Medulla oblongata (tissue), 1 donor: Measurements from ENCODE around the gene LRP5.

ENCODE experiments used
- DNase-seq: peaks from one replicate; pipeline ENCODE4 v3.0.0-alpha.2; 2015; ENCODE audit errors: extremely low spot score

The LRP5 gene

GRCh38 chr11:68371171-68372041, 59.0 kb downstream of the LRP5 start:
- no peak for DNase-seq

GRCh38 chr11:68372114-68372513, 59.7 kb downstream of the LRP5 start:
- no peak for DNase-seq

DNA sequence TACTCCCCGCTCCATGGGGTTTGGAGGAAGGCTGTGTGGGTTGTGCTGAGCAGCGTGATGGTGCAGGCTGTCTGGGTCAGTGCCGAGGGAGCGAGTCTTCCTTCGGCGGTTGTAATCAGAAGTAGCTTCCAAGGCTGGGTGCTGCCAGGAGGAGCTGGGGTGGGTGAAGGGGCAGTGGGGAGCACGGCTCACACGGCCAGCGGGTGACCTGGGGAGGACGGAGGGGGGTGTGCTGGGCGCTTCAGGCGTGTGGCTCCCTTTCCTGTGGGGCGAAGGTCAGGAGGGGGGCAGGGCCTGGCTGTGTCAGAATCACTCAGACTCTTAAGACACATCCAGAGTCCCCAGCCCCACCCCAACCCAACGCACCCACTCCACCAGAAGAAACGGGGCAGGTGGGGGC, 60.2 kb downstream of the LRP5 start:
- no peak for DNase-seq

DNA sequence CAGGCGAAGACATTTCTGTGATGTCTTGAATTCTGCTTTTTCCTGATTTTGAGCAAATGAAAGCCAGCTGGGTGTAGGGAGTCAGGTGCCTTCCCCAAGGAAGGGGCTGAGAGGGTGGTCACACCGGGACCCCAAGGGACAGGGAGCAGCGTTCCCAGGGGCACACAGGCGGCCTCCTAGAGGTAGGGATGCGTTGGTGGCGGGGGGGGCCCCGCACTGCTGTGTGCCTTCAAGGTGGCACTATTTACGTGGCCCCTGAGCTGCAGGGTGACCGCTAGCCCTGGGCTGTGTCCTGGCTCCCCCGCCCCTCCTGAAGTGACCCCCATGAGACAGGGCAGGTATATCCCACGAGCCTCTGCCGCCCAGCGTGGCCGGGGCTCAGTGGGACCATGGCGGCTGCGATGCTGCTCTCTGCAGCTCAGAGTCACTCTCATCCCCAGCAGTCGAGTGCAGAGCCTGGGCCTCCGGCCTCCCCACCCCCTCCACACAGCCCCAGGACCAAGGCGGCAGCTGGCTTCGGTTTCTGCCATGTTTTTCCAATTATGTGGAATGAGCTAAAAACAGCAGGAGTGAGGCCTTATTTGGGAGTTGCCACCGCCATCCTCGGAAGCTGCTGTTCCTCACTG, 60.9 kb downstream of the LRP5 start:
- DNase-seq = no peak

DNA sequence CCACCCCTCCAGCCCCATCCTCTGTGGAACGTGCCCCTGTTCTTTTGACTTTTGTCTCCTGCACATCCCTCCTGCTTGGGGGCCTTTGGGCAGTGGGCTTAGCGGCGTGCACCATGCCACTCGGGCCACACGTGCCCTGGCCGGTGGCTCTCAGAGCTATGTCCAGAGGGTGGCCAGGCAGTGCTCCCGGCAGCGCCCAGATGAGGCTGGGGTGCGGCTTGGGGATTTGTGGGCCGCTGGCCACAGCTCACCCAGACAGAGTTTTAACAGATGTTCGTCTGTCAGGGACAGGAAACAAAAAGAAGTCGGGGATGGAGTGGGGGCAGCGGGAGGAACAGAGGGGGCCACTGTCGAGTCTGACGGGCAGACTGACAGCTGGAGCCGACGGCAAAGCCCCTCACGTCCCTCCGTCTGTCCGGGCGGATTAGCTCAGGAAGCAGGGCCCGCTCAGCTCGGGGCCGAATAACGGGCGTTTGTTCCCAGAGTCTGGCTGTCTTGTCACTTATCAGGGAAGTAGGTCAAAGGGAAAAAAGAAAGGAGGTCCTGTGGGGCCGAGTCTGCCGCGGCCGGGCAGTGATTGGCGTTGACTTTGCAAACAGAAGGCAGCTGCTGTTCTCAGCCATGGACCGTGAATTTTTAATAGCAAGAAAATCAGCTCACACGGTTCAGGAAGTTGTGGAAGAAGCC, 61.6 kb downstream of the LRP5 start:
- peak; percentile 75 for DNase-seq

DNA sequence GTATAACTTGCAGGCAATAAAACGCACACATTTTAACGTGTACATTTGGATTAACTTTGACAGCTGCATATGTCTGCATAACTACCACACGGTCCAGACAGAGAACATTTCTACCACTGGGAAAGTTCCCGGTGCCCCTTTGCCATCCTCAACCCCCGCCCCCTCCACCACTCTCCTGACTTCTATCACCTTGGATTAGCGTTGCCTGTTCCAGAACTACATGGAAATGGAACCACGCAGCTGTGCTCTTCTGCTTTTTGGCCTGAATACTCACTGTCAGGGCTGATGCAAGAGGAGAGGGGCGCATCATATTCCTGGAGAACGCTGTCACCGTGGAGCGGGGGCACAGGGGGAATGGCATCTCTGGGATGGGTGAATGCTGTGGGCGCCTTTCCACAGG, 62.1 kb downstream of the LRP5 start:
- no peak for DNase-seq

DNA sequence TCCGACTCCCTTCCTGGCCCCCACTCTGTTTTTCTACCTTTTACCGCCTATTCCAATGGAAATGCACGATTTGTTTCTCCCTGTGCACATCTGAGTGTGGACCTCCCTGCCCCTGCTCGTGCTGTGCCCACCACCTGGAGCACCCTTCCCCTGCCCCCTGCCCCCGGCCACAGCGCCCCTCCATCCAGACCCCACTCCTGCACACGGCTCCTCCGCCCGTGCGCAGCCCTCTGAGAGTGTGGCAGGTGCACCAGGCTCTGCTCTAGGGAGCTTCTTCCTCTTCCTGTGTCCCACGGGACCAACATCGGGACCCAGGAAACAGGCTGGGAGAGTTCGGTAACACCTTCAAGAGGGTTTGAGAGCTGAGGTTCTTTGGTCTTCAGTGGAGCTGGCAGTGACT, 62.9 kb downstream of the LRP5 start:
- no peak for DNase-seq

DNA sequence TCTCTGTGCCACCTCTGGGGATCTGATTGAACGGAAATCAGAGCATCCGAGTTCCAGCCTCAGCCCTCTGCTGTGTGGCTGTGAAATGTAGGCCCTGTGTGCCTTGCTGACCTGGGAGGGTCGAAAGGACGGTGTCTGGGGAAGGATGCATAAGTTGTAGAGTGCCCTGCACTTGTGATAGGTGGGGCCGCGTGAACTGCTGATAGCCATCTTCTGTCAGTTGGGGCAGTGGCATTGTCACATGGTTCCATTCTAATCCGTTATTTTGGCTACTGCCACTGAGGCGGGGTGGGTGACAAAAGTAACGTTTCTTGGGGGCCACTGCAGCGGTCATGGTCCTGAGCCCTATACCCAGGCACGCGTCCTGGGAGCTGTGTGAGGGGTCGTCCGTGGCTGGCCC, 63.4 kb downstream of the LRP5 start:
- DNase-seq = no peak

- no peak for DNase-seq
These were observed 65.0 kb downstream of the LRP5 start for GRCh38 chr11:68377389-68377795.

DNA sequence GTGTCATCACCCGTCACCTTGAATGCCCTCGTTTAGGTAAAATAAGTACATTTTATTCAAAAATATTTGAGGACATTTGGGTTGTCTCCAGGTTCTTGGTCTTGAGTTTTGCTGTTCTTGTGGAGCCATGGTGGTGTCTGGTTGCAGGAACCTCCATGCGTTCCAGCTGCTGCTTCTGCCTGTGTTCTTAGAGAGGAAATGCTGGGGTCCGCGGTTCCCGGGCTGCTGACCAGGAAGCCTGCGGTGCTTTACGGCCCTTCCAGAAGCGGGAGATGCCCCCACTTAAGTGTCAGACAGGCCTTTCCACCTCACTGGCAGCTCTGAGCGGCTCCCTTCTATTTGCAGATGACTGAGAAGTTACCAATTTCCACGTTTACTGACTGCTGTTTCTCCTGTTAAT, 66.8 kb downstream of the LRP5 start:
- no peak for DNase-seq

DNA sequence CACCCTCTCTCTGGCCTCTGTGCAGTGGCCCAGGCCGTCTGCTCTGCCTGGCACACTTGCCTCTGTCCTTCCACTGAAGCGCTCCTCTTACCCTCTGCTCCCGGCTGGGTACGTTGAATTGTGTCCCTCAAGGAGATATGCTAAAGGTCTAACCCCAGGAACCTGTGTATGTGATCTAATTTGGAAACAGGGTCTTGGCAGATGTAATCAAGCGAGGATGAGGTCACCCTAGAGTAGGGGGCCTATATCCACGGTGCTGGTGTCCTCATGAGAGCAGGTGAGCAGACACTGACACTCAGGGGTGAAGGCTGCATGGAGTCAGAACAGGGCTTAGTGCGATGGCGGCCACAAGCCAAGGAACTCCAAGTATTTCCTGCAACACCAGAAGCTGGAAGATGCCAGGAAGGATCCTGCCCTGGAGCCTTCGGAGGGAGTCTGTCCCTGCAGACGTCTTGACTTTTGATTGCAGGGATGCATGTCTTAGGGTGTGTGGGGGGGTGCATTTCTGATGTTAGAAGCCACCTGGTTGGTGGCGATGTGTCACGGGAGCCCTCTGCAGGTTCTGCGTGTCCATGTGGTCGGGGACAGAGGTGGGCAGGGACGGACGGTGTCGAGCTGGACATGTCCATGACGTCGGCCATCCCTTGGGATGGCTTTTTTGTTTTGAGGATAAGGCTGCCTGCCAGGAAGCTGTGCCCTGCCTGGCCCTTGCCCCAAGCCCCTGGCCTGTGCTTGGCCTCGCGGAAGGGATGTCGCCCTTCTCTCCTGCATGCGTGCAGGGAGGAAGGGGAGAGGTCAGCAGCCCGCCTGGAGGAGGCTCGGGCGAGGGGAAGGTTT, 68.6 kb downstream of the LRP5 start:
- DNase-seq = no peak

GRCh38 chr11:68381716-68382115, 69.3 kb downstream of the LRP5 start:
- no peak for DNase-seq

DNA sequence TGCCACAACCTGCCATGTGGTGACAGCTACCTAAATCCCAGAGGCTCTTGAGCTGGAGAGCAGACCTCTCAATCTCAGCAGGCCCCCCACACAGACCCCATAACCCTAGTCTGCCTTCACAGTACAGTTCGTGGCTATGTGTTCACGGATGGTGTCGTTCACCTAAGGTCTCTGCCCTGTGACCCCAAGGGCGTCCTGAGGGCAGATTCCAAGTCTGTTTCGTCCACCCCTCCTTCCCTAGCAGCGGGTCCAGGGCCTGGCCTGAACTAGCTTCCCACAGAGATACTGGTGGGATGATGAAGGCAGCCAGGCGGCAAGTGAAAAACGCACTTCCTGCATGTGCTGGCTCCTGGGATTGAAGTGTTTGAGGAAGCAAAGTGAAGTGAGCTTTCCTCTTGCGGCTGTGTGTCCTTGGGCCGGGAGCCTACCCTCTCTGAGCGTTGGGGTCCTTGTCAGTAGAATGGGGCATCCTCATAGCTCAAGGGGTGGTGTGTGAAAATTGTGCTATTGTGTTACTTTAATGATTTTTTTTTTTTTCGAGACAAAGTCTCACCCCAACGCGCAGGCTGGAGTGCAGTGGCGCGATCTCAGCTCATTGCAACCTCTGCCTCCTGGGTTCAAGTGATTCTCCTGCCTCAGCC, 70.1 kb downstream of the LRP5 start:
- DNase-seq = no peak

DNA sequence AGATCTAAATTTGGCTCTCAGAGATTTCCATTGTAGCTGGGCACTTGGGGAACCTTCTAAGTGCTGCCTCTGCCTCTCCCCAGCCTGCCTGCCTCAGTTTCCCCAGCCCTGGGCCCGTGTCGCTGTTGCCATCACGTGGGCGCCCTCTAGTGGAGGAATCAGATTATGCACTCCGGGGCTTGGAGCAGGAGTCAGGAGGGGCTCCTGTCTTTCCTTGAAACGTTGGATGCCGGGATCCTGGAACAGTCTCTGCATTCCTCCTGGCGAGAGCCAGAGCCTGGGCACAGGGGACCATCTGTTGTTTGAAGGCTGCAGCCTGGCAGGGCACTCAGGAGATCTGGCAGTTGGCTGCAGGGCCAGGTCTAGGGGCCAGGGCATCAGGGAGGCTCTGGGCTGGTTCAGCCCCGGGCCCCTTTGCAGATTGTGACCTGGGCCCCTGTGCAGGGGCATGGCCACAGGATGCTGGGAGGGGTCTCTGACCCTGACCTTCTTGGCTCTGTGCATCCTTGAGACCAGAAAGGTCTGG, 71.6 kb downstream of the LRP5 start:
- DNase-seq = peak; percentile 65

DNA sequence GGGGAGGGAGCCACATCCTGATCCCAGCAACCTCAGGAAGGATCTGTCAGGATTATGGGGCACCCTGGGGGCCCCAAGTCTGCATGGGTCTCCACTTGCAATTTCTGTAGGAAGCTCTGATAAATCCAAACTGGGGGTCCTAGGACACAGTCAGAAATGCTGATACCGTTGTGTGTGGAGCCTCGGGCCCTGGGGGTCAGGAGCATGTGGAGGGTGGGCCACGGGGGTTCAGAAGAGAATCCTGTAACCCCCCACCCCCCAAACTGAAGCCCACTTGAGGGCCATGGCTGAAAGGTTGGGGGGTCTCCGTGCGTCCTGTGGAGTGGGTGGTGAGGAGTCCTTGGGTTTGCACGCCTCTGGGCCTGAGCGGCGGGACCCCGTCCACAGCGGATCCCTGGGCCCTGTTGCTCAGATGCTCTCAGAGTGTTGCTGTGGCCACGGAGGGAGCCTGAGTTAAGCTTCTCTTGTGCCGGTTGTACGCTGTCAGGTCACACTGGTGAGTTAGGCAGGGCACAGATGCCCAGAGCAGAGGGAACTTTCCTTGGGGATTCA, 72.2 kb downstream of the LRP5 start:
- DNase-seq = no peak

DNA sequence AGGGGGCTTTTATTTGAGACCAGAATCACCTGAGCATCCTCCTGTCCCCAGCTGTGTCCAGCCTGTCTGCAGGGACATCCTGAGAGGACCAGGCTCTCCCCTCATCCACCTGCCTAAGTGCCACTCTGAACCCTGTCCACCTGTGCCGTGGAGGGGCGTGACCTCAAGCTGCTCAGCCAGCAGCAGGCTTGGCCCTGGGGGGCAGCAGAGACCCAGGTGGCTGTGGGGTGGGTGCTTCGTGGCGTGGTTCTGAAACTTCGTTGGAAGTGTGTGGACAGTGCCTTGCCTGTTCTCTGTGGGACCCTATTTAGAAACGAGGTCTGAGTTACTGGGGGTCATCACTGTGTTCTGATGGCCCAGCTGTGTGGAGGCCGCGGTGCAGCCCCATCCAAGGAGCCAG, 72.7 kb downstream of the LRP5 start:
- no peak for DNase-seq

GRCh38 chr11:68386331-68386978, 74.1 kb downstream of the LRP5 start:
- DNase-seq = no peak

GRCh38 chr11:68387840-68388239, 75.4 kb downstream of the LRP5 start:
- DNase-seq = no peak

DNA sequence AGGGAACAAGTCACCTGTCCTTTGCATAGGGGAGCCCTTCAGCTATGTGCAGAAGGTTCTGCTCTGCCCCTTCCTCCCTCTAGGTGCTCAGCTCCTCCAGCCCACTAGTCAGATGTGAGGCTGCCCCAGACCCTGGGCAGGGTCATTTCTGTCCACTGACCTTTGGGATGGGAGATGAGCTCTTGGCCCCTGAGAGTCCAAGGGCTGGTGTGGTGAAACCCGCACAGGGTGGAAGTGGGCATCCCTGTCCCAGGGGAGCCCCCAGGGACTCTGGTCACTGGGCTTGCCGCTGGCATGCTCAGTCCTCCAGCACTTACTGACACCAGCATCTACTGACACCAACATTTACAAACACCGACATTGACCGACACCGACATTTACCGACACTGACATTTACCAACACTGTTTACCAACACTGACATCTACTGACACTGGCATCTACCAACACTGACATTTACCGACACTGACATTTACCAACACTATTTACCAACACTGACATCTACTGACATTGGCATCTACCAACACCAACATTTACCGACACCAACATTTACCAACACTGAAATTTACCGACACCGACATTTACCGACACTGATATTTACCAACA, 76.3 kb downstream of the LRP5 start:
- no peak for DNase-seq

GRCh38 chr11:68390315-68390714, 77.9 kb downstream of the LRP5 start:
- no peak for DNase-seq
